Measurements from ENCODE around the gene SPEG.
"Not testable (repeated sequence)": the region's sequence is repeated elsewhere in the genome, so short reads cannot be mapped to it uniquely, and the experiment has no call there.

SPEG gene

GRCh38 chr2:219405451-219405850 is 29.2 kb upstream of the SPEG start:
- DNase-seq: no peak

DNA sequence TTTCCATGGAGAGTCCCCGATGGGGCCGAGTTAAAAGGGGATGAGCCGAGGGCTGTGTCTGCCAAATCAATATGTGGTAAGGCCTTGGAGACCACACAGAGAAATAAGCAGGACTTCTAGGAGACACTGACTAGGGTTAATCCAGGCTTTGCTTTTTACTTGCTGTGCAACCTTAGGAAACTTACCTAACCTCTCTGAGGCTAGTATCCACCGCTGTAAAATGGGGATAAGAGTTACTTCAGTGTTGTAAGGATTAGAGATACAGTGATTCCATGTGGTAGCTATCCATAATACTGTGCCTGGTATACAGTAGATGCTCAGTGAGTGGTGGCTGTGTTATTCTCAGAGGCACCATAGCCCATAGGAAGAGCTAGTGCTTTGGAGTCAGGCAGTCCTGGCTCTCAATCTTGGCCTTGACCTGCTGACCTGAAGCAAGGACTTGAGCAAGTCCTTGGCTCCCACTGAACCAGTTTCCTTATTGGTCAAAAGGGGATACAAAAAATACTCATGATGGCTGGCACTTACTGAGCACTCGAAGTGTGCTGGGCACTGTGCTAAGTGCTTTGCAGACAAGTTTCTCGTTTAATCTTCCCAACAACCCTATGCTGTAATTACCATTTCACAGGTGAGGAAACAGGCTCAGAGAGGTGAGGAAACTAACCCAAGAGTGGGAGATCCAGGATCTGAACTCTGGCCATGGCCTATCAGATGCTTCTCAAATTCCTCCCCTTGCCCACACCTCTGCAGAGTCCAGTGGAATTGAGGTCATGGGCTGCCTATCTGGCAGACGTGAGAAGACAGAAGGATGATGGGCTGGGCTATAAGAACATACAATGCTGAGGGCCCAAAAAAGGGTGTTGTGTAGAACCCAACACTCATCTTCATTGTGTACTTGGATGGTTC is 28.4 kb upstream of the SPEG start:
- no peak for DNase-seq

- DNase-seq: no peak
Measured at GRCh38 chr2:219406861-219407230, 27.8 kb upstream of the SPEG start.

DNA sequence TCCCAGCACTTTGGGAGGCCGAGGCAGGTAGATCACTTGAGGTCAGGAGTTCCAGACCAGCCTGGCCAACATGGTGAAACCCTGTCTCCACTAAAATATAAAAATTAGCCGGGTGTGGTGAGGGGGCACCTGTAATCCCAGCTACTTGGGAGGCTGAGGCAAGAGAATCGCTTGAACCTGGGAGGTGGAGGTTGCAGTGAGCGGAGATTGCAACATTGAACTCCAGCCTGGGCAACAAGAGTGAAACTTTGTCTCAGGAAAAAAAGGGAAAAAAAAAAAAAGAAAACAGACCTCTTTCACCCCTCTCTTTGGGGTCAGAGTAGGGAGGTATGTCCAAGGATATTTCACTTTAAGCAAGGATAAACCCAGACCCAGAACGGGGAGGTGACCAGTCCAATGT is 27.3 kb upstream of the SPEG start:
- not testable (repeated sequence) for DNase-seq

DNA sequence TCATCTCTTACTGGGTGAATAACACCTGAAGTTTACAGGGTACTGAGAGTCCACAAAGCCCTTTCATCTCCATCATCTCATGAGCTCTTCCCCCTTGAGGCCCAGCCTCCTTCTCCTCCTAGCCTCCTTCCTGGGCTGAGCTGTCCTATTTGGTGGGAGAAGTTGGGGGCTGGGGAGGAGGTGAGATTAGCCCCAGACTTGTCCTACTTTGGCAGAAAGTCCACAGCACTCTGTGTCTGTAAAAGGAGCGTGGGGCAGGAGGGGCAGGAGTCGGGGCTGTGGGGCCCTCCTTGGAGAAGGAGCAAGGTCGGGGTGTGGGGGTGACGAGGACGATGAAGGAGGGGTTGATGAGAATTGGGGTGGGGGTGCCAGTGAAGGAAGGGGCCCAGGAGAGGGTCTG is 26.4 kb upstream of the SPEG start:
- DNase-seq: no peak

DNA sequence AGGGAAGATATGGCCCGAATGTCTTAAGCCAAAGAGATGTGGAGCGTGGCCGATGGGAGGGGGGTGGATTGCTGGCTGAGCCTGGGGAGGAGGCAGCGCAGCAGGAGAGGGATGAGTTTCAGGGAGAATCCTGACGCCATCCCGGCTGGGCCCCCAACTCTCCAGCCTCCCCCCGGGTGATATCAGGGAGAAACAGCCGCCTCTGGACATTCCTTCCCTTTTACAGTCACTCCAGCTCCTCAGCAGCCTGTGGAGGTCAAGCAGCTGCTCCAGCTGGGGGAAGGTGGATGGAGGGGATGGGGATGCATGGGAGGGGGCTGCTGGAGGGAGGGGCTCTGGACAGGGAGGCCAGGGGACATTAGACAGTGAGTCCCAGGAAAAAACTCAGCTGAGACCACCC is 26.0 kb upstream of the SPEG start:
- no peak for DNase-seq

DNA sequence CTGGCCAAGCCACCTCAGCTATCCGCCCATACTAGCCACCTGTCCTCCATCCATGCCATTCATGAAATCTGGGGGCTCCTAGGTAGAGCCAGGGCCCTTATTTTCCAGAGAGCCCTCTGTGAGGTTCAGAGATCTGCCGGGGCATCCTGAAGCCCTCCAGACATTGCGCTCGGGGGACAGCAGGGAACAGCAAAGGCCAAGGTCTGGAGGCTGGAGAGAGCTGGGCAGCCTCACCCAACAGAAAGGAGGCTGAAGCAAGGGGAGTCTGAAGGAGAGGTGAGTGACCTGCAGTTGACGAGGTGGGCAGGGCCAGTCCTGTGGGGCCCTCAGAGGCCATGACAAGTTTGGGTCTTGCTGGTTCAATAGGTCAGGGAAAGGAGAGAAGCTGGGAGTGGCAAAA is 25.0 kb upstream of the SPEG start:
- DNase-seq: no peak

DNA sequence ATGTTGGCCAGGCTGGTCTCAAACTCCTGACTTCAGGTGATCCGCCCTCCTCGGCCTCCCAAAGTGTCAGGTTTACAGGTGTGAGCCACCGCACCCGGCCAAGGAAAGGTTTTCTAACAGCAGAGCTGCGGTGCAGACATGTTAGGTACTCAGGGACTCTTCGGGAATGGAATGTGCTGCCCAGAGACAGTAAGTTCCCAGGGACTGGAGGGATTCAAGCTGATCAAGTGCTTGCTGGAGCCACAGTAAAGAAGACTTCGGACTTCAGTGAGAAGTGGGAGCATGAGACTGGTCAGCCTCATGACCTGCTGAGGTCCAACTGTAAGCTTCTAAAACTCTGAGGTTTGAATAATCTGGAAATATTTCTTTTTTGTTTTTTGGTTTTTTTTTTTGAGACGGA is 24.3 kb upstream of the SPEG start:
- DNase-seq: no peak

GRCh38 chr2:219414857-219415256 is 19.8 kb upstream of the SPEG start:
- DNase-seq: no peak

- no peak for DNase-seq
Measured at GRCh38 chr2:219415580-219416234, 18.9 kb upstream of the SPEG start.

DNA sequence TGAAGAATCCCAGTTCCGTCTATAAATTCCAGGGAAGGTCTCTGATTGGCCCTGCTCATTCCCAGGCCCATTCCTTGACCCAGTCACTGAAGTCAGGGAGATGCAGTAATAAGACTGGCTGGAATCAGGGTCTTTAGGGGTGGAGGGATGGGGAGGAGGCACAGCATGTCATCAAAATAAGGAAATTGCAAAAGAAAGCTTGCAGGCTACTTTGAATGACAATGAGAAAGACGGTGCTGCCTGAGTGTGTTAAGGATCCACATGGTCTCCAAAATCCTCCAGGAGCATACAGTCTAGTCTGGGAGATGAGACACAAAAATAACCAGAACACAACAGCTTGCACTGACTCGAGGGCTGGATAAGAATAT is 18.4 kb upstream of the SPEG start:
- no peak for DNase-seq

- DNase-seq: no peak
Measured at GRCh38 chr2:219416938-219417337, 17.7 kb upstream of the SPEG start.

- no peak for DNase-seq
Measured at GRCh38 chr2:219417374-219417773, 17.3 kb upstream of the SPEG start.

GRCh38 chr2:219418155-219419011 is 16.3 kb upstream of the SPEG start, which contains the start of gene DES:
Gene DES, plus strand, starts transcription at chr2:219418377. Its CDS starts 86 bp downstream, at chr2:219418463.
- DNase-seq: no peak

GRCh38 chr2:219419012-219419324 is 15.7 kb upstream of the SPEG start:
- no peak for DNase-seq

- DNase-seq: no peak
Measured at GRCh38 chr2:219419331-219420197, 15.1 kb upstream of the SPEG start.

DNA sequence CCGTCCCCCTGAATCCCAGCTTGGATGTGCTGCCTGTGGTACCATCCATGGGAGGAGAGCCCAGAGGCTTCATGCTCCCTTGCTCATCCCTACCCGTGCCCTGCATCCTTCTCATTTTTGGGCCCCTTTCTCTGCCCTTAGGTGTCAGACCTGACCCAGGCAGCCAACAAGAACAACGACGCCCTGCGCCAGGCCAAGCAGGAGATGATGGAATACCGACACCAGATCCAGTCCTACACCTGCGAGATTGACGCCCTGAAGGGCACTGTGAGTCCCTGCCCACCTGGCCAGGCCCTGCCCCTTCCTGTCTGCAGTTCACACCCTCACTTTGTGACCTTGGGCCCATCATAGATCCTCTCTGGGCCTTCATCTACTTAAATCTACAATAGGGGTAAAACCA is 14.0 kb upstream of the SPEG start:
- DNase-seq: no peak

GRCh38 chr2:219421323-219421722 is 13.3 kb upstream of the SPEG start:
- DNase-seq: no peak

- DNase-seq: no peak
Measured at GRCh38 chr2:219422952-219423534, 11.6 kb upstream of the SPEG start.

- no peak for DNase-seq
Measured at GRCh38 chr2:219423652-219424377, 10.8 kb upstream of the SPEG start.

- DNase-seq: no peak
Measured at GRCh38 chr2:219425238-219426067, 9.2 kb upstream of the SPEG start.
